Suppressor macrophage (primary cell): ENCODE data around the gene ILDR1.
"Not testable (repeated sequence)": the region's sequence is repeated elsewhere in the genome, so short reads cannot be mapped to it uniquely, and the experiment has no call there.

Experiments used
- DNase-seq, 4 experiments: peaks; one replicate each; pipeline ENCODE4 v3.0.0-alpha.2; 2020 to 2022

The ILDR1 gene

GRCh38 chr3:121942116-121942786 lies 79.8 kb downstream of the ILDR1 start:
- DNase-seq, result no peak

GRCh38 chr3:121941592-121941991 lies 80.5 kb downstream of the ILDR1 start:
- DNase-seq, result no peak

DNA sequence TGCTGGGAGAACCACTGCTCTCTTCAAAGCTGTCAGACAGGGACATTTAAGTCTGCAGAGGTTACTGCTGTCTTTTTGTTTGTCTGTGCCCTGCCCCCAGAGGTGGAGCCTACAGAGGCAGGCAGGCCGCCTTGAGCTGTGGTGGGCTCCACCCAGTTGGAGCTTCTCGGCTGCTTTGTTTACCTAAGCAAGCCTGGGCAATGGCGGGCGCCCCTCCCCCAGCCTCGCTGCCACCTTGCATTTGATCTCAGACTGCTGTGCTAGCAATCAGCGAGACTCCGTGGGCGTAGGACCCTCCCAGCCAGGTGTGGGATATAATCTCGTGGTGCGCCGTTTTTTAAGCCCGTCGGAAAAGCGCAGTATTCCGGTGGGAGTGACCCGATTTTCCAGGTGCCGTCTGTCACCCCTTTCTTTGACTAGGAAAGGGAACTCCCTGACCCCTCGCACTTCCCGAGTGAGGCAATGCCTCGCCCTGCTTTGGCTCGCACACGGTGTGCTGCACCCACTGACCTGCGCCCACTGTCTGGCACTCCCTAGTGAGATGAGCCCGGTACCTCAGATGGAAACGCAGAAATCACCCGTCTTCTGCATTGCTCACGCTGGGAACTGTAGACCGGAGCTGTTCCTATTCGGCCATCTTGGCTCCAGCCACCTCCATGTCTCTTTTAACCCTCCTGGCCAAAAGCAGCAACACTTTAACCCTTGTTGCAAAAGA lies 83.7 kb downstream of the ILDR1 start:
- not testable (repeated sequence) for DNase-seq
